HepG2 (cell line): Measurements from ENCODE around the gene SOCS1. TPM values are rescaled to one million over a fixed set of nuclear protein-coding genes. Genes with fewer than 3 reads are reported as not detected.

ENCODE experiments used
- ATF4 ChIP-seq, 2 experiments: fragments of 450-650 bp in 1 of 2; sonication (generic) in 1 of 2; formaldehyde crosslinking; IDR thresholded peaks; 2 replicates each; pipeline versions ENCODE4 v1.5.0 to v1.8.0; 2020 to 2022; ENCODE audit warnings: mild to moderate bottlenecking in 1 of 2, missing genetic modification reagents in 1 of 2
- ATF7-NPFF ChIP-seq: sonication (generic); formaldehyde crosslinking; IDR thresholded peaks from 2 replicates; pipeline ENCODE4 v1.8.1; 2023; ENCODE audit warnings: mild to moderate bottlenecking, low read depth, missing genetic modification reagents, moderate library complexity
- CEBPZ ChIP-seq: IDR thresholded peaks from 2 replicates; pipeline ENCODE4 v1.6.1; 2012; ENCODE audit warnings: low read length, improper control_type of control experiment
- ESRRA ChIP-seq: sonication (generic); formaldehyde crosslinking; IDR thresholded peaks from 2 replicates; pipeline ENCODE4 v1.5.1; 2020; ENCODE audit warnings: mild to moderate bottlenecking, low read depth, missing genetic modification reagents
- FOXA1 ChIP-seq, 2 experiments: fragments of 450-650 bp in 1 of 2; sonication (generic) in 1 of 2; formaldehyde crosslinking in 1 of 2; IDR thresholded peaks; 2 replicates each; pipeline versions ENCODE4 v1.4.0 to v1.6.1; 2016 to 2020; ENCODE audit warnings: missing genetic modification reagents in 1 of 2
- MXD3 ChIP-seq: IDR thresholded peaks from 2 replicates; pipeline ENCODE4 v1.6.1; 2016; ENCODE audit warnings: mild to moderate bottlenecking, missing biosample characterization, missing genetic modification reagents
- RNF219 ChIP-seq: sonication (generic); formaldehyde crosslinking; IDR thresholded peaks from 2 replicates; pipeline ENCODE4 v1.5.0; 2020; ENCODE audit warnings: mild to moderate bottlenecking, missing genetic modification reagents
- TFAP4 ChIP-seq: sonication (generic); IDR thresholded peaks from 2 replicates; pipeline ENCODE4 v1.6.1; 2016; ENCODE audit warnings: low read depth, borderline replicate concordance
- ZBTB7A ChIP-seq: sonication (generic); formaldehyde crosslinking; IDR thresholded peaks from 2 replicates; pipeline ENCODE4 v1.8.0; 2022; ENCODE audit warnings: mild to moderate bottlenecking, missing genetic modification reagents
- ZNF235 ChIP-seq: sonication (generic); formaldehyde crosslinking; IDR thresholded peaks from 2 replicates; pipeline ENCODE4 v1.8.1; 2023; ENCODE audit warnings: mild to moderate bottlenecking, missing genetic modification reagents, borderline replicate concordance
- ZNF34 ChIP-seq: sonication (generic); formaldehyde crosslinking; IDR thresholded peaks from 2 replicates; pipeline ENCODE4 v1.4.0; 2020; ENCODE audit warnings: mild to moderate bottlenecking, missing genetic modification reagents, borderline replicate concordance
- ZNF547 ChIP-seq: sonication (generic); formaldehyde crosslinking; IDR thresholded peaks from 2 replicates; pipeline ENCODE4 v1.5.1; 2020; ENCODE audit warnings: mild to moderate bottlenecking, missing genetic modification reagents
- ZNF562 ChIP-seq: sonication (generic); formaldehyde crosslinking; IDR thresholded peaks from 2 replicates; pipeline ENCODE4 v1.8.0; 2022; ENCODE audit warnings: missing genetic modification reagents, borderline replicate concordance
- ZNF580 ChIP-seq: IDR thresholded peaks from 2 replicates; pipeline ENCODE4 v1.6.1; 2016; ENCODE audit warnings: low read depth, borderline replicate concordance
- ZNF713 ChIP-seq: sonication (generic); formaldehyde crosslinking; IDR thresholded peaks from 2 replicates; pipeline ENCODE4 v1.4.0; 2020; ENCODE audit warnings: mild to moderate bottlenecking, missing genetic modification reagents
- ZNF747 ChIP-seq: sonication (generic); formaldehyde crosslinking; IDR thresholded peaks from 2 replicates; pipeline ENCODE4 v1.8.1; 2023; ENCODE audit warnings: missing genetic modification reagents, mild to moderate bottlenecking, borderline replicate concordance
- ZNF878 ChIP-seq: sonication (generic); formaldehyde crosslinking; IDR thresholded peaks from 2 replicates; pipeline ENCODE4 v1.8.1; 2023; ENCODE audit warnings: mild to moderate bottlenecking, missing genetic modification reagents, moderate library complexity
- polyA plus RNA-seq, 8 experiments: library from polyadenylated mRNA; depleted of rRNA in 3 of 8; stranded (reverse) in 7 of 8; unstranded in 1 of 8; fragments of >200 nt; fragmentation: Illumina TruSeq in 4 of 8; extraction: Trizol in 4 of 8; gene quantifications; 2 replicates each; pipeline versions ENCODE4 v1.2.1 to v1.2.3, GENCODE V29; 2011 to 2016; ENCODE audit warnings: low read depth in 4 of 8, missing spikeins in 1 of 8, mixed read lengths in 1 of 8; ENCODE audit not compliant: insufficient read depth in 1 of 8
- total RNA-seq, 5 experiments: library from RNA; depleted of rRNA; stranded (reverse); fragments of >200 nt; fragmentation: Illumina TruSeq; extraction: Trizol; gene quantifications; 2 replicates each; pipeline ENCODE4 v1.2.3, GENCODE V29; 2016; ENCODE audit warnings: low read depth in 1 of 5

The SOCS1 gene
- total and polyA plus RNA-seq, 2 of the 13 experiments (the other 11 are each of a cell fraction or from before 2014, with no cell fraction given): 5.3 to 6.3 TPM

- TF ChIP-seq ZNF580 (CRISPR knock-in tag): no peak
- no peak for TF ChIP-seq ZNF878 (CRISPR knock-in tag)
- TF ChIP-seq RNF219: no peak
- no peak for TF ChIP-seq ZNF562 (CRISPR knock-in tag)
- TF ChIP-seq ATF4 (CRISPR knock-in tag; IDR thresholded peaks at IDR 0.05): 0 out of 4 replicates have a peak, but pooled peaks of 1 of the 2 experiments have one; percentile 25
- 0 out of 2 replicates have a peak, but pooled peaks have one; percentile 11 for TF ChIP-seq ZNF747
- TF ChIP-seq ZNF34 (CRISPR knock-in tag): no peak
- no peak for TF ChIP-seq ZBTB7A (CRISPR knock-in tag)
- peak; percentile 2; the same call in 1 of the 2 replicates for TF ChIP-seq TFAP4
- TF ChIP-seq ZNF235: 0 out of 2 replicates have a peak, but pooled peaks have one; percentile 71
- TF ChIP-seq ATF7-NPFF (CRISPR knock-in tag): no peak; the same call in 1 of the 2 replicates
- TF ChIP-seq CEBPZ: no peak
- TF ChIP-seq MXD3 (CRISPR knock-in tag): 0 out of 2 replicates have a peak, but pooled peaks have one; percentile 11
- no peak for TF ChIP-seq FOXA1 (IDR thresholded peaks at IDR 0.05)
- TF ChIP-seq FOXA1 (CRISPR knock-in tag; IDR thresholded peaks at IDR 0.05): no peak
- 0 out of 2 replicates have a peak, but pooled peaks have one; percentile 34 for TF ChIP-seq ZNF547 (CRISPR knock-in tag)
- TF ChIP-seq ZNF713 (CRISPR knock-in tag): no peak
- peak; percentile 50; the same call in 1 of the 2 replicates for TF ChIP-seq ESRRA (CRISPR knock-in tag)
These were observed 692 bp upstream of the SOCS1 start (continued) for GRCh38 chr16:11256661-11257130.
